Activated T-helper 9 cell treated with anti-CD3 and anti-CD28 coated beads, Interleukin-2, amount 50 U/mL, for 16 hours (primary cell): Measurements from ENCODE around the gene SND1.

Experiments
- DNase-seq: peaks from one replicate; pipeline ENCODE4 v3.0.0-alpha.2; 2020; ENCODE audit warnings: low read depth

SND1 gene

GRCh38 chr7:128139406-128139805 lies 487.4 kb downstream of the SND1 start:
- no peak for DNase-seq

GRCh38 chr7:128141683-128142195 lies 489.7 kb downstream of the SND1 start:
- DNase-seq, result no peak
